ENCODE measurements around the gene OR10P1.

The OR10P1 gene

GRCh38 chr12:55653031-55653430 lies 16.3 kb downstream of the OR10P1 start:
- Histone ChIP-seq H4K20me1 (ENCODE audit: control insufficient read depth, insufficient read depth, low read depth, low read length) (no peaks in the 10 kb centered on the region), H3K9me3 (ENCODE audit: control insufficient read depth, insufficient read depth, low read length) (peaks cover 9% of the 10 kb centered on the region), H3K4me3 (ENCODE audit: low read length) (no peak overlapping the region), H3K79me2 (ENCODE audit: control insufficient read depth, low read length) (no peaks in the 10 kb centered on the region), H3K4me2 (ENCODE audit: low read length) (no peak overlapping the region), H3K27ac (ENCODE audit: low read depth, low read length) (no peak overlapping the region), H3K27me3 (ENCODE audit: control insufficient read depth, low read length) (no peaks in the 10 kb centered on the region), H3K36me3 (ENCODE audit: control insufficient read depth, low read length) (no peaks in the 10 kb centered on the region), H3F3A (ENCODE audit: control insufficient read depth, insufficient read depth) (no peaks in the 10 kb centered on the region), H3K4me1 (ENCODE audit: control insufficient read depth, low read length) (peaks cover 5% of the 10 kb centered on the region; the same call in 1 of the 2 replicates), H3K9me2 (replicated peaks; ENCODE audit: control insufficient read depth, low read length) (no peaks in the 10 kb centered on the region)
- TF ChIP-seq EZH2phosphoT487 (IDR thresholded peaks at IDR 0.05; ENCODE audit: borderline replicate concordance, low read length), result no peak
- TF ChIP-seq, protein P1, sequence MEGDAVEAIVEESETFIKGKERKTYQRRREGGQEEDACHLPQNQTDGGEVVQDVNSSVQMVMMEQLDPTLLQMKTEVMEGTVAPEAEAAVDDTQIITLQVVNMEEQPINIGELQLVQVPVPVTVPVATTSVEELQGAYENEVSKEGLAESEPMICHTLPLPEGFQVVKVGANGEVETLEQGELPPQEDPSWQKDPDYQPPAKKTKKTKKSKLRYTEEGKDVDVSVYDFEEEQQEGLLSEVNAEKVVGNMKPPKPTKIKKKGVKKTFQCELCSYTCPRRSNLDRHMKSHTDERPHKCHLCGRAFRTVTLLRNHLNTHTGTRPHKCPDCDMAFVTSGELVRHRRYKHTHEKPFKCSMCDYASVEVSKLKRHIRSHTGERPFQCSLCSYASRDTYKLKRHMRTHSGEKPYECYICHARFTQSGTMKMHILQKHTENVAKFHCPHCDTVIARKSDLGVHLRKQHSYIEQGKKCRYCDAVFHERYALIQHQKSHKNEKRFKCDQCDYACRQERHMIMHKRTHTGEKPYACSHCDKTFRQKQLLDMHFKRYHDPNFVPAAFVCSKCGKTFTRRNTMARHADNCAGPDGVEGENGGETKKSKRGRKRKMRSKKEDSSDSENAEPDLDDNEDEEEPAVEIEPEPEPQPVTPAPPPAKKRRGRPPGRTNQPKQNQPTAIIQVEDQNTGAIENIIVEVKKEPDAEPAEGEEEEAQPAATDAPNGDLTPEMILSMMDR (IDR thresholded peaks at IDR 0.05; ENCODE audit: low read depth, low read length, poor library complexity, severe bottlenecking), result no peak

- Histone ChIP-seq H3F3A (ENCODE audit: control insufficient read depth, insufficient read depth) (no peaks in the 10 kb centered on the region), H3K4me3 (ENCODE audit: low read length) (no peak overlapping the region), H3K79me2 (ENCODE audit: control insufficient read depth, low read length) (no peaks in the 10 kb centered on the region), H4K20me1 (ENCODE audit: control insufficient read depth, insufficient read depth, low read depth, low read length) (no peaks in the 10 kb centered on the region), H3K27me3 (ENCODE audit: control insufficient read depth, low read length) (0 out of 2 replicates have a peak, but pooled peaks cover 2% of the 10 kb centered on the region), H3K27ac (ENCODE audit: low read depth, low read length) (no peak overlapping the region), H3K4me2 (ENCODE audit: low read length) (no peak overlapping the region), H3K9me2 (replicated peaks; ENCODE audit: control insufficient read depth, low read length) (no peaks in the 10 kb centered on the region), H3K9me3 (ENCODE audit: control insufficient read depth, insufficient read depth, low read length) (peaks cover 9% of the 10 kb centered on the region), H3K4me1 (ENCODE audit: control insufficient read depth, low read length) (peaks cover 5% of the 10 kb centered on the region; the same call in 1 of the 2 replicates), H3K36me3 (ENCODE audit: control insufficient read depth, low read length) (no peaks in the 10 kb centered on the region)
- TF ChIP-seq, protein P1 (IDR thresholded peaks at IDR 0.05; ENCODE audit: low read depth, low read length, poor library complexity, severe bottlenecking), result no peak
- TF ChIP-seq EZH2phosphoT487 (IDR thresholded peaks at IDR 0.05; ENCODE audit: borderline replicate concordance, low read length), result no peak
These were observed 18.0 kb downstream of the OR10P1 start for GRCh38 chr12:55654511-55655214.

DNA sequence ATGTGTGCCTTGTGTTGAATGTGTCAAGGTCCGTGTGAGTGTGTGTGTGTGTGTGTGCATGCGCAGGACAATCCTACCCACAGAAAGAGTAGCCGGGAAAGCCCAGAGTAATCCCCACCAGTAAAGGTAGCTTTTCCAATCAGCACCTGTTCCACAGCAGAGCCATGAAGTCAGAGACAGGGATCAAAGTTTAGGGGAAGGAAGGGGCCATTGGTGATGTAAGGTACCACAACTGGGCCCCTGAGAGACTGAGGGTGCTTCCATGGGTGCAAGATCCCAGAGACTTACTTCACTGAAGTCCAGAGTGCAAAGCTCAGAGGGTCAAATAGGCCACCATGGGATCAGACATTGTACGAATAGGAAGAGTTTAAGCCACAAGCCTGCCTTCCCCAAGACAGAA lies 20.5 kb downstream of the OR10P1 start:
- H3K4me1 ChIP-seq (ENCODE audit: control insufficient read depth, low read length), result no peaks in the 10 kb centered on the region
- no peak overlapping the region for H3K4me3 ChIP-seq (ENCODE audit: low read length)

More for the DNA sequence above, 20.5 kb downstream of the OR10P1 start:
- TF ChIP-seq, protein P1 (IDR thresholded peaks at IDR 0.05; ENCODE audit: low read depth, low read length, poor library complexity, severe bottlenecking), result no peak
- no peak for TF ChIP-seq EZH2phosphoT487 (IDR thresholded peaks at IDR 0.05; ENCODE audit: borderline replicate concordance, low read length)
- Histone ChIP-seq H3K9me2 (replicated peaks; ENCODE audit: control insufficient read depth, low read length) (no peaks in the 10 kb centered on the region), H3K4me2 (ENCODE audit: low read length) (no peak overlapping the region), H3K27me3 (ENCODE audit: control insufficient read depth, low read length) (peaks cover 5% of the 10 kb centered on the region; the same call in 1 of the 2 replicates), H3F3A (ENCODE audit: control insufficient read depth, insufficient read depth) (no peaks in the 10 kb centered on the region), H3K27ac (ENCODE audit: low read depth, low read length) (no peak overlapping the region), H3K79me2 (ENCODE audit: control insufficient read depth, low read length) (no peaks in the 10 kb centered on the region), H4K20me1 (ENCODE audit: control insufficient read depth, insufficient read depth, low read depth, low read length) (no peaks in the 10 kb centered on the region), H3K9me3 (ENCODE audit: control insufficient read depth, insufficient read depth, low read length) (no peaks in the 10 kb centered on the region; the same call in 1 of the 2 replicates), H3K36me3 (ENCODE audit: control insufficient read depth, low read length) (no peaks in the 10 kb centered on the region)
